Midbrain (tissue), 1 donor: ENCODE data around the gene PBRM1.

ENCODE experiments used
- DNase-seq: peaks from one replicate; lab custom pipeline; 2025; lab: John Stamatoyannopoulos, UW

The PBRM1 gene

DNA sequence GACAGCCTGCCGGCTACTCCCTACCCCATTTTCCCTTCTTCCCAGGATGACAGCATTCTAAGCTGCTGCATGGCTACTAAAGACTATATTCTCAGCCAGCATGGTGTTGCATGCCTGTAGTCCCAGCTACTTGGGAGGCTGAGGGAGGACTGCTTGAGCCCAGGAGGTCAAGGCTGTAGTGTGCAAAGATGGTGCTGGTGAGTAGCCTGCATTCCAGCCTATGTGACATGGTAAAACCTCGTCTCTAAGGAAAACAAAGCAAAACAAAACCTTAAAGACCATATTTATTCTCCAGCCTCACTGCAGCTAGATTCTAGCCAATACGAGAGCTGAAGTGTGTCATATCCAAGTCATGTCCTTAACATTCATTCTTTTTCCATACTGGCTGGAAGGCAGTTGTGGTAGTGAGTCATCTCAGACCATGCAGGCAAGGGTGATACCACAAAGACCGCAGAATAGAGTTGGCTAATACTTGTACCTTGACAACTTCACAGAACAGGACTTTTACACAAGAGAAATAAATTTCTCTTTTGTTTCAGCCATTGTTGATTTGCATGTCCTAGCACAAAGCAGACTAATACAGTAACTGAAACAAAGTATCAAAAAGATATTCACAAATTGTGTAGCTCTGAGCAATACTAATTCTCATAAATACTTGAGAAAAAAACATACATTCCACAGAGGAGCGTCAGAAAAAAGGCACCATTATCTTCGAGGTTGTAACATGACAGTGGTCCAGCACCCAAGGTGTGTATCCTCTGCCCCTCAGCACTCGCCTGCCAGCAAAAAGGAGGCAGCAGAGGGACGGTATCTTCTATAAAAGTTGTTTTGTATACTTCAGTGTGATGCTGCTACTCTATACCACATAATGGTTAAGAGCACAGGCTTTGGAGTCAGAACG is 14.8 kb downstream of the PBRM1 start:
- no peak for DNase-seq

- no peak for DNase-seq
Measured at GRCh38 chr3:52663098-52663497, 22.6 kb downstream of the PBRM1 start.

GRCh38 chr3:52660046-52660445 is 25.7 kb downstream of the PBRM1 start:
- DNase-seq, result no peak

- no peak for DNase-seq
Measured at GRCh38 chr3:52655895-52656294, 29.8 kb downstream of the PBRM1 start.

DNA sequence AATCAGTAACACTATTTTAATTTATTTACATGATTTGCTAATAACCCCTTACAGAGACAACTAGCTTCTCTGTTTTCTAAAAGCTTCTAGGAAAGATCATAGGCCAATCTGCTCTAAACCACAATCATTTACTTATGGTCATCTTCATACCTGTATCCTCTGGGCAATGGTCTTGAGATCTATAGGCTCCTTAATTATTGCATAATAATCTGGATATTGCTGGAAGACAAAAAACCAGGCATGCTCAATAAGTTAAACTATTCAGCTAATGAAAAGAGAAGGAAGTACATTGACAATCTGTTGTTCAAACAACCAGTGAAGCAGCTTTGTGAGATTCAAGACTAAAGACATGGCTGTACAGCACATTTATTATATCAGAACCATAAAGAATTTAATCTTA is 34.1 kb downstream of the PBRM1 start:
- no peak for DNase-seq

DNA sequence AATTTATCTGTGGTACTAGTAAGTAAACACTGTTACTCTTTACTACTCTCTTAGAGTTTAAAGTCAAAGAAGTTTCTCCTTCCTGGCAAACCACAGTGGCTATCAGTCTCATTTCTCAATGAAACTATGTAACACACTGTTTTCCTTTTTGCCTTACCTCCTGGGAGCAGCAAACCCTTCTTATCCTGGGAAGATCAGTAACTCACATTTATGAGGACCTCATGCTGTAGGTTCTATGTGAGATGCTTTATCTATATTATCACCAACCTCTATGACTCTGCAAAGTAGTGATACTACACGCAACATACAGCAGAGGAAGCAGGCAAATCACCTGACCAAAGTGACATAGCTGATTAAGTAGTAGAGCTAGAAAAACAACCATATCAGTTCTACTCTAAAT is 35.3 kb downstream of the PBRM1 start:
- no peak for DNase-seq

GRCh38 chr3:52649461-52650210 is 36.1 kb downstream of the PBRM1 start:
- DNase-seq, result no peak

- no peak for DNase-seq
Measured at GRCh38 chr3:52645549-52645948, 40.2 kb downstream of the PBRM1 start.

DNA sequence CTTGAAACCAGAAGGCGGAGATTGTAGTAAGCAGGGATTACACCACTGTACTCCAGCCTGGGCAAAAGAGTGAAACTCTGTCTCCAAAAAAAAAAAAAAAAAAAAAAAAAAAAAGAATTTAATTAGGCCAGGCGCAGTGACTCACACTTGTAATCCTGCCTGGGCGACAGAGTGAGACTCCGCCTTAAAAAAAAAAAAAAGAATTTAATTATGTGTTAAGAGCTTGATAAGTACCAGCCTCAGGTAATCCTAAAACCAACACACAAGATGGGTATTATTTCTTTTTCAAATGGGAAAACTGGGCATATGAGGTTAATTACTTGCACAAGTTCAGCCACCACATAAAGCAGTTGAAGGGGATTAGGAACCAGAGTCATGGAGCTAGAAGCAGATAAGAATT is 49.0 kb downstream of the PBRM1 start:
- no peak for DNase-seq

- DNase-seq, result no peak
Measured at GRCh38 chr3:52633786-52634185, 51.9 kb downstream of the PBRM1 start.

DNA sequence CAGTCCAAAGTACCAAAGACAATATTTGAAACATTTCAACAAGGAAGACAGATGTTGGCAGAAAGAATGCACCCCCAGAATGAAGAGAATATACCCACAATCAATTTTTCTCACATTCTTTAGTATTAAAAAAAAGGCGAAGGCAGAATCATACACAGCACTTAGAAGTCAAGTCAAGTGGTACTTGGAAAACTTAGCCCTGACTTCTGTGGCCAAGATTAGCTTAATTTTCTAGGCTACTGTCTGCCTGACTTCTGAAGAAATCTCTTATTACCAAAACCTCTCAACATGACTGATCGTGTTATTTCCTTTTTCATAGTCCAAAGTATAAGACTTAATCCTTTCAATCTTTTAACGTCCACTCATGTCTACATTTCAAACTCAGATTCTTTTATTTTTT is 60.7 kb downstream of the PBRM1 start:
- no peak for DNase-seq

DNA sequence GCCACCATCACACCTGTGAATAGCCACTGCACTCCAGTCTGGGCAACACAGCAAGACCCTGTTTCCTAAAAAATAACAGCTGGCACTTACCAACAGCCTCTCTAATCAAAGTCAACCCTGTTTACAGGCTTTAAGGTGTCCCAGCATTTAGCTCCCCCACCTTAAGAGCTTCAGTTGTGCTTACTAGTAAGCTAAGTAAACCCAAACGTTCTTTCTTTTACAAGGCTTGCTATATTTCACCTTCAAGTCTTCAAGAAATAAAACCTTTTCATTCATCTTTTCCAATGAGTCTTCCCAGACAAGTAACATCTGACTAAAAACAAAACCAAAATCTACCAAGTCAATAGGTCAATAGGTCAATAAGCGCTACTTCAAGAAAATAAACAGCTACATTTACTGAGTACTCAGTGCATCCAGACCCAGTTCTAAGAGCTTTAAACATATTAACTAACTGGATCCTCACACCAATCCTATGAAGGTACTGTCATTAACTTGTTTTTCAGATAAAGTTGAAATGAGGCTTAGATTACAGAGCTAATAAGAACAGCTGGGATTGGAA is 62.4 kb downstream of the PBRM1 start:
- no peak for DNase-seq

GRCh38 chr3:52620580-52620979 is 65.1 kb downstream of the PBRM1 start:
- no peak for DNase-seq

DNA sequence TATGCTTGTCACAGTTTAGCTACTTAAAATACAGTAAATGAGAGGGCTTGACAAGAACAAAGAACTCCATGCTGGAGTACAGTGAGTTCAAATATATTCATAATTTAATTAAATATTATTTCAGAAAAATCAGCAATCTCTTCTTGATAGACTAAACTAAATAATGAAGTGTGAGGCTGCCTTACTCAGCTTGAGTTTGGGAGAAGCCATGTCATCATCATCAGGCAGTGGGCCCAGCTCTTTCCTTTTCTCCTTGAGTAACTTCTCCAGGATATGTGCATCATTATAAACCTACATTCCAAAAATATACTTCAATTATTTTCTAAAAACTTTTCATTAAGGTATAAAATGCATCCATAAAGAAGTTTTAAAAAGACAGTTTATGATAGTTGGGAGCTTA is 70.5 kb downstream of the PBRM1 start:
- no peak for DNase-seq

- DNase-seq, result no peak
Measured at GRCh38 chr3:52614689-52615088, 71.0 kb downstream of the PBRM1 start.

- no peak for DNase-seq
Measured at GRCh38 chr3:52609316-52609815, 76.3 kb downstream of the PBRM1 start.

DNA sequence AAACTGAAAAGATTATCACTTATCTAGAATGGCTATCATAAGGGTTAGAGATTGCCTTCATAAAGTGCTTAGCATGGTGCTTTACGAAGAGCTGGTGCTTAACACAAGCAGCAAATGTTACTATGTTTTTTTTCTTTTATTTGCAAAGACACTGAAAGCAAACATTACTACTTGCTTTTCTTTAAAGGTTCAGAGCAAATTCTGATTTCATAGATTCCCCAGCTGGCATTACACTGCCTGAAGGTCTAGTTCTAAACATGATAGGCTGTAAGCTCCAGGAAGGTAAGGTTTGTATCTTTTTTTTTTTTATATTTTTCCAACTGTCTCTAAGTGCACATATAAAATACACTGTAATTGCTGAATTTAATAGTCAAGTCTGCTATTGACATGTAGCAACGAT is 77.4 kb downstream of the PBRM1 start:
- DNase-seq, result no peak

DNA sequence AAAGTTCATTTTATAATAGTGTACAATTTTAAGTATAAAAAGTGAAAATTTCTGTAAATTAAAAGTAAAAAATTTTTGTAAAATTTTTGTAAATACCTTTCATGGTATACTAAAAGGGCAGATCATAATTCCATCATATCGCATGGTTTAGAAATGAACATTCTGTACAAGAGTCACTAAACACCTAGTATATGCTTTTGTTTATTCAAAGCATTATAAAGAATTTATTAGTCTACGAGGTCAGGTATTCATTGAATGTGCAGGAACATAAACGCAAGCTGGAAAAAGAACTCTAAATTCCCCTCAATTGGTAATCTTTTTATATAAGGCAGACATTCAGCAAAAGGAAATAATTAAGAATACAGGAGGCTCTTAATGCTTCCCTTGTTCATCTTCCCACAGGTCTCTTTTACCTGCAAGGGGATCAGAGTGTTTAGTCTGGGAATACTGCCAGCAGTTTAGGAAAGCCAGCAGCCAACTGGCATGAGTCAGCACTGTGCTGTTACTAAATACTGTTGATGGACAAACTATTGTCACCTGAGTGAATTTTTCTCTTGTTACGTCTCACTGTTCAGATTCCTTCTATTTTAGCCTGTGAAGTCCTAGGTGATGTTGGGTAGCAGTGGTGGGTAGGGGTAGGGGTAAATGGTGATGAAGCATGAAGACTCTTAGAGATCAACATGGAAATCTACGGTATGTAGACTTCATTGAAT is 79.2 kb downstream of the PBRM1 start:
- peak; percentile 13 for DNase-seq

GRCh38 chr3:52600258-52600657 is 85.5 kb downstream of the PBRM1 start:
- no peak for DNase-seq

- DNase-seq, result peak; percentile 92
Measured at GRCh38 chr3:52596658-52597265, 89.0 kb downstream of the PBRM1 start.

DNA sequence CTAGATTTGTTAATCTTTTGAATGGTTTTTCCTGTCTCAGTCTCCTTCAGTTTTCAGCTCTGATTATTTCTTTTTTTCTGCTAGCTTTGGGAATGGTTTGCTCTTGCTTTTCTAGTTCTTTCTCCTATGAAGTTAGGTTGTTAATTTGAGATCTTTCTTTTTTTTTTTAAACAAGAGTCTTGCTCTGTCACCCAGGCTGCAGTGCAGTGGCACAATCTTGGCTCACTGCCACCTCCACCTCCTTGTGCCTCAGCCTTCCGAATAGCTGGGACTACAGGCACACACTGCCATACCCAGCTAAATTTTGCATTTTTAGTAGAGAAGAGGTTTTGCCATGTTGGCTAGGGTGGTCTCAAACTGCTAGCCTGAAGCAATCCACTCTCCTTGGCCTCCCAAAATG is 92.6 kb downstream of the PBRM1 start:
- DNase-seq, result no peak
